GM06990 (cell line): ENCODE results near the gene SETX.
A peak's percentile ranks its signal among the peaks of the same experiment; 100 is the strongest.
"Not testable (repeated sequence)": the region's sequence is repeated elsewhere in the genome, so short reads cannot be mapped to it uniquely, and the experiment has no call there.

Source experiments
- DNase-seq: peaks from one replicate; pipeline ENCODE4 v3.0.0-alpha.2; 2011; ENCODE audit not compliant: insufficient read length; ENCODE audit errors: extremely low read depth
- H3K27me3 ChIP-seq: replicated peaks from 2 replicates; pipeline ENCODE4 v1.6.0; 2011; ENCODE audit warnings: low read length; ENCODE audit not compliant: control insufficient read depth, insufficient read depth
- H3K36me3 ChIP-seq: 2 replicates; pipeline ENCODE4 v1.5.1; 2011; ENCODE audit warnings: low read length; ENCODE audit not compliant: control insufficient read depth, insufficient read depth
- H3K4me3 ChIP-seq: replicated peaks from 2 replicates; pipeline ENCODE4 v1.5.1; 2011; ENCODE audit warnings: low read depth, mild to moderate bottlenecking, control low read depth, low read length
- CTCF ChIP-seq: IDR thresholded peaks from 2 replicates; pipeline ENCODE4 v1.5.1; 2011; ENCODE audit warnings: low read length, control low read depth, mild to moderate bottlenecking, inconsistent platforms; ENCODE audit not compliant: insufficient read depth, poor library complexity, severe bottlenecking

SETX gene

GRCh38 chr9:132391449-132391848, 36.7 kb upstream of the SETX start:
- DNase-seq = no peak

GRCh38 chr9:132390966-132391365, 36.2 kb upstream of the SETX start:
- Histone ChIP-seq H3K36me3 (peaks cover 26% of the 10 kb centered on the region), H3K27me3 (no peaks in the 10 kb centered on the region), H3K4me3 (no peak overlapping the region)
- no peak for DNase-seq
- TF ChIP-seq CTCF = no peak

More at GRCh38 chr9:132391449-132391848, 36.7 kb upstream of the SETX start:
- Histone ChIP-seq H3K36me3 (peaks cover 30% of the 10 kb centered on the region), H3K4me3 (no peak overlapping the region), H3K27me3 (no peaks in the 10 kb centered on the region)
- TF ChIP-seq CTCF = no peak

DNA sequence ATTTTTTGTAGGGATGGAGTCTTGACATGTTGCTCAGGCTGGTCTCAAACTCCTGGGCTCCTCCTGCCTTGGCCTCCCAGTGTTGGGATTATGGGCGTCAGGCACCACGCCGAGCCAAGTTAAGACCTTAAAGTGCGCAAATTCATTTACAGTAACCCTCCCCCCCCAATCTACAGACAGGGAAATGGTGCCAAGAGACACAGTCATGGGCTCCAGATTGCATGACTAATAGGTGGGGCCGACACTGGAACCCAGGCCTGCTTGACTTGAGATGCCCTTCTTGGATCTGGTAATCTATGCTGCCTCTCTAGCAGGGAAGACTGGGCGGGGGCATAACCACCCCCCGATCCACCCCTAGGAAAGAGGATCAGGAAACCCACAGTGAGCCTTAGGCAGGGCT, 32.3 kb upstream of the SETX start:
- no peak for DNase-seq
- H3K27me3 ChIP-seq = no peaks in the 10 kb centered on the region
- no peak for TF ChIP-seq CTCF
- H3K36me3 ChIP-seq = peaks cover 23% of the 10 kb centered on the region
- no peak overlapping the region for H3K4me3 ChIP-seq

GRCh38 chr9:132384376-132384775, 29.6 kb upstream of the SETX start:
- H3K36me3 ChIP-seq = peaks cover 15% of the 10 kb centered on the region
- H3K27me3 ChIP-seq = no peaks in the 10 kb centered on the region
- H3K4me3 ChIP-seq = peak overlapping the region; percentile 28; the same call in 1 of the 2 replicates
- DNase-seq = peak; percentile 41
- no peak for TF ChIP-seq CTCF

DNA sequence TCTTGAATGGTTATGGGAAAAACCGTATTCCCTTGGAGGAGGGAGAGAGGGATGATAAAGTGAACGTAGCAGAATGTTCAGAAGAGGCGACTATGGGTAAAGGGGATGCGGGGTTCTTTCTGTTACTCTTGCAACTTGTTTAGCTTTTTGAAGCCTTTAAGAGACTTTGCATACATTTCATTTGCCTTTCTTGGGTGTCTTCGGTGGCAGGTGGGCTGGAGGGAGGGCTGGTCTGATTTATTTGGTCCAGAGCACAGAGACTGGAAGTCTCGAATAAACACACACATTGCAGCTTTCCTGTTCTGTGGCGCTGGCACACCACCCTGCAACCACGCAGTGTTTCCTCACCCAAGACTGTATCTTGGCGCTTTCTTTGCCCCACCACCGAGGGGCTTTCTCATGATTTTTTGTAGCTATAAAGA, 28.7 kb upstream of the SETX start:
- H3K4me3 ChIP-seq = no peak overlapping the region
- no peak for TF ChIP-seq CTCF
- DNase-seq = peak; percentile 43
- H3K36me3 ChIP-seq = peaks cover 18% of the 10 kb centered on the region
- no peaks in the 10 kb centered on the region for H3K27me3 ChIP-seq

GRCh38 chr9:132381966-132382541, 27.3 kb upstream of the SETX start:
- no peaks in the 10 kb centered on the region for H3K27me3 ChIP-seq
- no peak for TF ChIP-seq CTCF
- DNase-seq = peak; percentile 82
- peaks cover 24% of the 10 kb centered on the region for H3K36me3 ChIP-seq
- H3K4me3 ChIP-seq = peak overlapping the region; percentile 25

DNA sequence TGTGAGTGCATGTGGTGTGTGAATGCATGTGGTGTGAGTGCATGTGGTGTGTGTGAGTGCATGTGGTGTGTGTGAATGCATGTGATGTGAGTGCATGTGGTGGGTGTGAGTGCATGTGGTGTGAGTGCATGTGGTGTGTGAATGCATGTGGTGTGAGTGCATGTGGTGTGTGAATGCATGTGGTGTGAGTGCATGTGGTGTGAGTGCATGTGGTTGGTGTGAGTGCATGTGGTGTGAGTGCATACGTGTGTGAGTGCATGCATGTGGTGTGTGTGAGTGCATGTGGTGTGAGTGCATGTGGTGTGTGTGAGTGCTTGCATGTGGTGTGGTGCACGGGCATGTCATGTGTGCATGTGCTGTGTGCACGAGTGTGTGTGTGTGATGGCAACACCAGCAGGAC, 23.6 kb upstream of the SETX start:
- peaks cover 24% of the 10 kb centered on the region for H3K36me3 ChIP-seq
- not testable (repeated sequence) for H3K27me3 ChIP-seq, H3K4me3 ChIP-seq, DNase-seq

DNA sequence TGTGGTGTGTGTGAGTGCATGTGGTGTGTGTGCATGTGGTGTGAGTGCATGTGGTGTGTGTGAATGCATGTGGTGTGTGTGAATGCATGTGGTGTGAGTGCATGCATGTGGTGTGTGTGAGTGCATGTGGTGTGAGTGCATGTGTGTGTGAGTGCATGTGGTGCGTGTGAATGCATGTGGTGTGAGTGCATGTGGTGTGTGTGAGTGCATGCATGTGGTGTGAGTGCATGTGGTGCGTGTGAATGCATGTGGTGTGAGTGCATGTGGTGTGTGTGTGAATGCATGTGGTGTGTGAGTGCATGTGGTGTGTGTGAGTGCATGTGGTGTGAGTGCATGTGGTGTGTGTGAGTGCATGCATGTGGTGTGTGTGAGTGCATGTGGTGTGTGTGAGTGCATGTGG, 23.0 kb upstream of the SETX start:
- peaks cover 24% of the 10 kb centered on the region for H3K36me3 ChIP-seq
- DNase-seq, H3K4me3 ChIP-seq, H3K27me3 ChIP-seq: not testable (repeated sequence)
